GM18520 (cell line): ENCODE measurements around the gene ATG2B.

ENCODE experiments used
- ATAC-seq: cut with Tn5 transposase; IDR thresholded peaks from one replicate; pipeline ENCODE4 v1.9.1; 2021; ENCODE audit not compliant: unreplicated experiment

The ATG2B gene

DNA sequence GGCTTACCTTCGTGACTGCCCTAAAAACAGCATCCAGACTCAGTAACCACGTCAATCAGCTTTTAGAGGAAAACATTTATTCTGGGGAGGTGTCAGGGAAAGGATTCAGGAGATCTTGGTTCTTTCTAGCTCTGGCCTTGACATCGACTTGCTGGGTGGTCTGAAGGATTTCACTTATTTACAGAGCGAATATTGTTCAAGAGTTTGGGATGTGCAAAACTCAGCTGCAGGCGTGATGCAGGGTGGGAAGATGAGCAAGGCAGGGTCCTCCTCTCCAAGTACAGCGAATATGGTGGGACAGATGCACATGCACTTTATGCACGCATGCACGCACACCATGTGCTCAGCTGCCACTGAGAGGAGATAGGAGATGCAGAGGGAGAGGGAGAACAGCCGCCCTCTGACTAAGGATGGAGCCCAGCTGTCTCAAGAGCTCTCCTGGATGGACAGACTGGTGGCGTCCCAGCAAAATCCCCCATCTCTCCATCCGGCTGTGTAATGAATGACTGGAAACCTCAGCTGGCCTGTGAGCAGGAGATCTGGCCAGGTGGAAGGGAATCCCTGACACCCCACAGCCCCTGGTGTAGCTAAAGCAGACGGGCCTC lies 131.5 kb downstream of the ATG2B start:
- ATAC-seq = no peak

- ATAC-seq = no peak
These were observed 132.1 kb downstream of the ATG2B start for GRCh38 chr14:96231056-96231455.

DNA sequence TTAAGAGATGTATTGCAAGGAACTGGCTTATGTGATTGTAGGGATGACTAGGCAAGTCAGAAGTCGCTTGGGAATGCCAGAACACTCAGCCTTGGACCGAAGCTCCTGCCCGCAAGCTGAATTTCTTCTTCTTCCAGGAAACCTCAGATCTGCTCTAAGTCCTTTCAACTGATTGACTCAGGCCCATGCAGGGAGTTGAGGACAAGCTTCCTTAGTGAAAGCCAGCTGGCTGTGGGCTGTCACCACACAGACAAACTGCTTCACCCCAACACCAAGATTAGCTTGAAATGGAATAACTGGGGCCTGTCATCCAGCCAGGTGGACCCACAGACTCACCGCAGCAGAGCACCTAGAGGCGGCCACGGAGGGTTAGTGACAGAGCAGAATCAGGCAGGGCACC lies 133.8 kb downstream of the ATG2B start:
- no peak for ATAC-seq
